Spinal cord (tissue), 10 donors: Measurements from ENCODE around the gene SULT1A1. TPM values are rescaled to one million over a fixed set of nuclear protein-coding genes. Genes with fewer than 3 reads are reported as not detected.

Experiments
- DNase-seq, 6 donors: peaks; one replicate each; pipeline versions ENCODE4 v3.0.0 to v3.0.0-alpha.2; 2013 to 2015; ENCODE audit warnings: low spot score in 6 of 6, low read depth in 4 of 6
- H3K27ac ChIP-seq: one replicate; pipeline ENCODE4 v1.5.1; 2013; ENCODE audit warnings: low read depth, low read length, control low read depth
- H3K27me3 ChIP-seq: one replicate; pipeline ENCODE4 v1.6.1; 2013; ENCODE audit warnings: low read length; ENCODE audit not compliant: control insufficient read depth, insufficient read depth
- H3K36me3 ChIP-seq: one replicate; pipeline ENCODE4 v1.6.1; 2013; ENCODE audit warnings: low read length; ENCODE audit not compliant: control insufficient read depth, insufficient read depth
- H3K4me1 ChIP-seq: one replicate; pipeline ENCODE4 v1.6.1; 2013; ENCODE audit warnings: low read length; ENCODE audit not compliant: control insufficient read depth, insufficient read depth
- H3K4me3 ChIP-seq: one replicate; pipeline ENCODE4 v1.5.1; 2013; ENCODE audit warnings: low read depth, low read length, control low read depth
- H3K9me3 ChIP-seq: one replicate; pipeline ENCODE4 v1.6.1; 2013; ENCODE audit warnings: low read length; ENCODE audit not compliant: control insufficient read depth, insufficient read depth
- WGBS: methylation state at CpG from one replicate; pipeline ENCODE4 v1.1.5; 2013; ENCODE audit warnings: missing lambda C conversion rate; ENCODE audit not compliant: insufficient coverage; 5-methylcytosine and 5-hydroxymethylcytosine counted together
- polyA plus RNA-seq, 2 donors: library from polyadenylated mRNA; unstranded; fragments of 120-200 nt; gene quantifications; one replicate each; pipeline ENCODE4 v1.2.1, GENCODE V29; 2013; ENCODE audit not compliant: insufficient read length in 2 of 2
- total RNA-seq, 2 donors: library from RNA; depleted of rRNA in 1 of 2; stranded (reverse); fragments of 120-200 nt in 1 of 2; fragments of >200 nt in 1 of 2; gene quantifications; one replicate each; pipeline versions ENCODE4 v1.2.3 to v1.2.4, GENCODE V29; 2013 to 2014
- donor health status: healthy.

Gene SULT1A1
- total and polyA plus RNA-seq, 4 donors, result 18.8 to 73.9 (median 29.8) TPM

DNA sequence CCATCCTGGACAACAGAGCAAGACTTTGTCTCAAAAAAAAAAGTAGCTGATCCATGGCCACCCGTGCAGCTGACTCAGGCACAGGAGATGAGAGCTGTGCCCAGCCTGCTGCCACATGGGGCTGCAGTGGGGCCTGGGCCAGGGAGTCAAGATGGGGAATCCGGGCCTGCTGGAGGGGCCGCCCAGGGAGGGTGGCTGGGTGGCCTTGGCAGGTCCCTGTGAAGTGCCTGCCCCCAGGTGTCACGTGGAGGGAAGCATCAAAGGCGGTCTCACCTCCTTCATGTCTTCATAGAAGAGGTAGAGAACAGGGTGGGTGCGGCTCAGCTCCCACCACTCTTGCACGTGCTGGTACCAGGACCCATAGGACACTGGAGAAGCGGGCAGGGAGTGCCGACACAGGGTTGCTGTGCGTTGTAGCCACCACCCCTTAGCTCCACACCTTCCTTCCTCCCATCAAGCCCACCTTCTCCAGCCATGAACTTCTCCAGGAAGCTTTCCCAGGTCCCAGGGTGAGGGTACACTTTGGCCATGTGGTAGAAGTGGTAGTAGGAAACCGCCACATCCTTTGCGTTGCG lies 16.8 kb downstream of the SULT1A1 start:
- 89% methylated on average over 7 of the region's 13 CpGs for WGBS

DNA sequence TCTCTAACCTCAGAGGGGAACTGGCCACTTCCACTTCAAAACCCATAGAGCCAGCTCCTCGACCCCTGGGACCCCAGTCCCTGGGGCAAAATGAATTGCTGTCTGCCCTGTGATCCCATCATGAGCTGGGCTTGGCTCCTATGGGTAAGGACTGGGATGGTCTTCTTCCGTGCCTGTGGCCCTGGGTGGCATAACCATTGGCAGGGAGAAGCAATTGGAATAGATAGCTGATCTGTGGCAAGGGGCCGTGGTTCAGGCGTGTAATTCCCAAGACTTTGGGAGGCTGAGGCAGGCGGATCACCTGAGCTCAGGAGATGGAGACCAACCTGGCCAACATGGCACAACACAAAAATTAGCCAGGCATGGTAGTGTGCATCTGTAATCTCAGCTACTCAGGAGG lies 17.3 kb downstream of the SULT1A1 start:
- Histone ChIP-seq H3K27me3 (no peaks in the 10 kb centered on the region), H3K27ac (no peak overlapping the region), H3K4me3 (no peak overlapping the region), H3K9me3 (no peaks in the 10 kb centered on the region), H3K36me3 (peaks cover 46% of the 10 kb centered on the region), H3K4me1 (peaks cover 7% of the 10 kb centered on the region)
- no peak for DNase-seq
- WGBS, result 100% methylated on average over 5 of the region's 5 CpGs

More for the DNA sequence above, 16.8 kb downstream of the SULT1A1 start:
- H3K27me3 ChIP-seq, result no peaks in the 10 kb centered on the region
- H3K9me3 ChIP-seq, result no peaks in the 10 kb centered on the region
- no peak overlapping the region for H3K4me3 ChIP-seq
- peaks cover 7% of the 10 kb centered on the region for H3K4me1 ChIP-seq
- DNase-seq, result no peak
- H3K27ac ChIP-seq, result no peak overlapping the region
- H3K36me3 ChIP-seq, result peaks cover 45% of the 10 kb centered on the region

DNA sequence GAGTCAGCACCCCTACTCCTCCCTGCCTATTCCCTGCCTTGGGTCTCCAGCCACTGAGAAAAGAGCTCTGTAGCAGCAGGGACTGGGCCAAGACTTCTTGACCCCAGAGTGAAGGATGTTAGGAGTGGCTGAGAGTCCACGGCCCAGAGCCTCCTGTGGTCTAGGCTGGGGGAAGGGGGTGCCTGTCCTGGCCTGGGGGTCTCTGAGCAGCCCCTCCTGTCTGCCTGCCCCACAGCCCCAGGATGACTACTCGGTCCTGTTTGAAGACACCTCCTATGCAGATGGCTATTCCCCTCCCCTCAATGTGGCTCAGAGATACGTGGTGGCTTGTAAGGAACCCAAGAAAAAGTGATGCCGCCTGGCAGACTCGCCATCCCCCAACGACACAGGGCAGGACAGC lies 18.5 kb downstream of the SULT1A1 start:
- 97% methylated on average over 5 of the region's 6 CpGs for WGBS
- H3K27me3 ChIP-seq, result no peaks in the 10 kb centered on the region
- H3K4me3 ChIP-seq, result no peak overlapping the region
- H3K9me3 ChIP-seq, result no peaks in the 10 kb centered on the region
- no peak overlapping the region for H3K27ac ChIP-seq
- peaks cover 55% of the 10 kb centered on the region for H3K36me3 ChIP-seq
- no peak for DNase-seq
- H3K4me1 ChIP-seq, result no peaks in the 10 kb centered on the region

DNA sequence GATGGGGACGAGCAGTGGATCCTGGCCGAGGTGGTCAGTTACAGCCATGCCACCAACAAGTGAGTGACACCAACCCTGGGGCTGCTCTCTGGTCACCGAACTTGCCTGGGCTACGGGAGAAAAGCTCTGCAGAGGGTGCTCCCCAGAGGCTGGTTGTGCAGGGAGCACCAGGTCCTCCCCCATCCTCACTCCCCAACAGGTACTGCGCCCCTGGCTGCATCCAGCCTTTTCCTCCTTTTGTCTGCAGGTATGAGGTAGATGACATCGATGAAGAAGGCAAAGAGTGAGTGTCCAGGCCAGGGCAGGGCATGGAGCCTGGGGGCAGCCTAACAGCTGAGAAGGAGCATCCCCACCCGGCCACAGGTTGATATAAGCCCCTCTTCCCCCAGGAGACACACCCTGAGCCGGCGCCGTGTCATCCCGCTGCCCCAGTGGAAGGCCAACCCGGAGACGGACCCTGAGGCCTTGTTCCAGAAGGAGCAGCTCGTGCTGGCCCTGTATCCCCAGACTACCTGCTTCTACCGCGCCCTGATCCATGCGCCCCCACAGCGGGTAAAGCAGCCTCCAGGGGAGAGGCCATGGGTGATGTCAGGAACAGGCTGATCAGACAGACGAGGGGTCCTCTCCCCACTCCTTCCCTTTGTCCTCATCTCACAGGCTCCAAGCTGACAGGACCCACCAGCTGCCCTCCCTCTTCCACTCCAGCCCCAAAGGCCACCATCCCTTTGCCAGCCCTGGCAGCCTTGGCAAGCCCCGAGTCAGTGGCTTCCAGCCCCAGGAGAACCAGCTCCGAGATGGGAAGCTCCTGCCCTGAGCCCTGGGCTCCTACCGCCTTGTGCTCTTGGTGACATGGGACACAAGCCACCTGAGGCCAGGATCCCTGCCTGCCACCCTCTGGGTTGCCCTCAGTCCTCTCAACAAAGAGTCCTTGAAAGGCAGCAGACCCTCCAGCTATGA lies 19.2 kb downstream of the SULT1A1 start:
- H3K4me1 ChIP-seq, result no peaks in the 10 kb centered on the region
- H3K4me3 ChIP-seq, result no peak overlapping the region
- DNase-seq, result no peak
- no peaks in the 10 kb centered on the region for H3K9me3 ChIP-seq
- H3K36me3 ChIP-seq, result peaks cover 62% of the 10 kb centered on the region
- 96% methylated on average over 19 of the region's 22 CpGs for WGBS
- H3K27ac ChIP-seq, result no peak overlapping the region
- H3K27me3 ChIP-seq, result no peaks in the 10 kb centered on the region

DNA sequence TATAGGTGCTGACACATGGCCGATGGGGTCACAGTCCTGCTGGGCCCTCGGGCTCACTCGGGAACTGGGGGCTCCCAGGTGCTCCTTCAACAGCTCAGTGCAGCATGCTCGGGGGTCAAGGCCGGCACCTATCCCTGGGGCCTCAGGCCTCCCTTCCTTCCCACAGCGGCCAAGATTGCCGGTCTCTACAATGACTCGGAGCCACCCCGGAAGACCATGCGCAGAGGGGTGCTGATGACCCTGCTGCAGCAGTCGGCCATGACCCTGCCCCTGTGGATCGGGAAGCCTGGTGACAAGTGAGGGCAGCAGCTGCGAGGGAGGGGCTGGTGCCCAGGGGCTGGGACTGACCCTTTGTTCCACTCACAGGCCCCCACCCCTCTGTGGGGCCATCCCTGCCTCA lies 19.9 kb downstream of the SULT1A1 start:
- H3K9me3 ChIP-seq, result no peaks in the 10 kb centered on the region
- no peaks in the 10 kb centered on the region for H3K27me3 ChIP-seq
- 98% methylated on average over 12 of the region's 13 CpGs for WGBS
- H3K36me3 ChIP-seq, result peaks cover 69% of the 10 kb centered on the region
- no peak overlapping the region for H3K27ac ChIP-seq
- H3K4me1 ChIP-seq, result no peaks in the 10 kb centered on the region
- no peak overlapping the region for H3K4me3 ChIP-seq
- no peak for DNase-seq

DNA sequence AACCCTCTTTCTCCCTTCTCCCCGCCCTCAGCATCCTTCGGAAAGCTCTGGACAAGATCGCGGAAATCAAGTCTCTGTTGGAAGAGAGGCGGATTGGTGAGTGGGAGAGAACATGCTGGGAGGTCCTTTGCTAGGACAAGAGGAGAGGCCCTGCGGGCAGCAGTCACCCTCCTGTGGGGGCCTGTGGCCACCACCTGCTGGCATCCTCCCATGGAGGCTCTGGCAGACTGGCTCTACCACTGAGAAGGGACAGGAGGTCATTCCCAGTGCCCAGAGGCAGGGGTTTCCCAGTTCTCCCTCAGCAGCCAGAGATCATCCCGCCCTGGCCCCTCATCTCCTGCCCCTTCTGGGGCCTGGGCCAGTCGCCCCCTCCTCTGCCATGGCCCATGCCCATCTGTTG lies 20.8 kb downstream of the SULT1A1 start:
- Histone ChIP-seq H3K36me3 (peaks cover 77% of the 10 kb centered on the region), H3K9me3 (no peaks in the 10 kb centered on the region), H3K4me1 (no peaks in the 10 kb centered on the region), H3K4me3 (no peak overlapping the region), H3K27me3 (no peaks in the 10 kb centered on the region), H3K27ac (no peak overlapping the region)
- 95% methylated on average over 3 of the region's 8 CpGs for WGBS
- no peak for DNase-seq

DNA sequence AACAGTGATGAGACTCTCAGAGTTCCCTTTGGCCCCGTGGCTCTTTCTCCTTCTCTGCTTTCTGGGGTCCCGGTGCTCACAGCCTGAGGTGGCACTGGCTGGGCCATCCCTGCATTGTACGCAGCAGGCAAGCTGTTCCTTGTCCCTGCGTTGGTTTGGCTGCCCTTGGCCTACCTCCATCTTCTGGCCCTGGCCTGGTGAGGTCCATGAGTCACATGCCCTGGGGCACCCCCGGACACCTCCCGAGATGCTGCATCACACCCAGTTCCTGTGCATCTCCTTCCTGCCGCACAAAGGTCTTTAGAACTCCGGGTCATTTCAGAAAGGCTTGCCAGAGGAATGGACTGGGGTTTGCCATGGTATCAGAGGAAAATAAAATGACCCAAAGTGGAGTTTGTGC lies 22.5 kb downstream of the SULT1A1 start:
- H3K27me3 ChIP-seq, result no peaks in the 10 kb centered on the region
- WGBS, result 87% methylated on average over 7 of the region's 8 CpGs
- H3K4me3 ChIP-seq, result no peak overlapping the region
- H3K27ac ChIP-seq, result no peak overlapping the region
- H3K36me3 ChIP-seq, result peaks cover 76% of the 10 kb centered on the region
- DNase-seq, result no peak
- no peaks in the 10 kb centered on the region for H3K4me1 ChIP-seq
- H3K9me3 ChIP-seq, result no peaks in the 10 kb centered on the region

DNA sequence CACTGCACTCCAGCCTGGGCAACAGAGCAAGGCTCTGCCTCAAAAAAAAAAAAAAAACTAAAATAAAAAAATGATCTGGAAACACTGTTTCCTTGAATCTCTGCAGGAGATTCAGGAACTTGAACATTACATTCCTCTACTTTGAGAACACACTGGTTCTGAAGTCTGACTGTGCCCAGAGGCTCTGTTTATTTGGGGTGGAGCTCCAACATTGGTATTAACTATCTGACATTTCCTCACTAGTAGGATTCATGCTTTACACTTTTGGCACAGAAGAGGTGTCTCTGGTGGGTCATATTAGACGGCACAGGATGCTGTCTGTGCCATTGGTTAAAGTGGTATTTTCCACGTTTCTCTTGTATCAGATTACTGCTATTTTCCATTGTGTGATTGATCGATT lies 23.4 kb downstream of the SULT1A1 start:
- Histone ChIP-seq H3K9me3 (no peaks in the 10 kb centered on the region), H3K27ac (no peak overlapping the region), H3K36me3 (peaks cover 77% of the 10 kb centered on the region), H3K4me3 (no peak overlapping the region), H3K4me1 (no peaks in the 10 kb centered on the region), H3K27me3 (no peaks in the 10 kb centered on the region)
- no CpG with 5 or more reads among the region's 3 CpGs for WGBS
- no peak for DNase-seq

DNA sequence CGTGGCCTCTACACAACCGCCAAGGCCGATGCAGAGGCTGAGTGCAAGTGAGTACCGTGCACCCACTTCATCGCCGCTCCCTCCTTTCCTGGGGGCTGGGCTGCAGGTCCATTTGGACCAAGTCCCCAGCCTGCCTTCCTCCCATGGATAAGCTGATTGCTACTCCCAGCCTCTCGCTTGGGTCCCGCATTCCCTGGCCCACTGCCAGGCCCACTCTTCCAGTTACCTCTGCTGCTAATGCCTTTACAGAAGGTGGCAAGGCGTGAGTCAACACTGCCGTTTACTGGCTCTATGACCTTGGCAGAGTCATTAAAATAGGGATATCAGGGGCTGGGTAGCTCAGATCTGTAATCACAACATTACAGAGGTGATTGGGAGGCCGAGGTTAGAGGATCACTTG lies 24.2 kb downstream of the SULT1A1 start:
- Histone ChIP-seq H3K27ac (no peak overlapping the region), H3K27me3 (no peaks in the 10 kb centered on the region), H3K4me3 (no peak overlapping the region), H3K9me3 (no peaks in the 10 kb centered on the region), H3K36me3 (peaks cover 73% of the 10 kb centered on the region), H3K4me1 (no peaks in the 10 kb centered on the region)
- 94% methylated on average over 10 of the region's 11 CpGs for WGBS
- DNase-seq, result no peak
